PC-9 (cell line): ENCODE data around the gene ATP4B. TPM values are rescaled to one million over a fixed set of nuclear protein-coding genes. Genes with fewer than 3 reads are reported as not detected.

Source experiments
- Bru-seq: library from RNA; stranded (reverse); fragments of 400-500 nt; gene quantifications from one replicate; lab custom pipeline; 2021; lab: Mats Ljungman, UMichigan
- BruChase-seq, 2 experiments: library from RNA; stranded (reverse); fragments of 400-500 nt; gene quantifications; one replicate each; lab custom pipeline; 2021; lab: Mats Ljungman, UMichigan
- BruUV-seq: library from RNA; stranded (reverse); fragments of 400-500 nt; replicated peaks from 2 replicates; lab custom pipeline; 2021; lab: Mats Ljungman, UMichigan
- CTCF ChIA-PET: fragments of 300-600 bp; sonication (Branson Sonifier 250); formaldehyde crosslinking; loops from one replicate; lab custom pipeline; 2022; ENCODE audit warnings: antibody characterized with exemption; lab: Charles Lee
- POLR2A ChIA-PET: fragments of 300-600 bp; sonication (Branson Sonifier 250); formaldehyde crosslinking; loops from one replicate; lab custom pipeline; 2022; ENCODE audit warnings: antibody characterized with exemption; ENCODE audit not compliant: unreplicated experiment; lab: Charles Lee
- DNase-seq, 2 experiments: peaks; one replicate each; pipeline versions ENCODE4 v3.0.0 to v3.0.0-alpha.2; 2015 to 2022; ENCODE audit warnings: mixed read lengths in 1 of 2
- H2AFZ ChIP-seq: fragments of 200-600 bp; sonication (generic); 2 replicates; pipeline ENCODE4 v1.8.1; 2017; ENCODE audit warnings: antibody characterized with exemption
- H3F3A ChIP-seq: fragments of 200-600 bp; sonication (generic); 2 replicates; pipeline ENCODE4 v1.8.1; 2017; ENCODE audit warnings: antibody characterized with exemption, mild to moderate bottlenecking, low read depth; ENCODE audit not compliant: insufficient read depth
- H3K27ac ChIP-seq: fragments of 200-600 bp; sonication (generic); 2 replicates; pipeline ENCODE4 v1.6.1; 2016; ENCODE audit warnings: mixed run types
- H3K27me3 ChIP-seq: fragments of 200-600 bp; sonication (generic); 2 replicates; pipeline ENCODE4 v1.6.1; 2016; ENCODE audit warnings: low read depth, mixed run types; ENCODE audit not compliant: insufficient read depth
- H3K36me3 ChIP-seq: fragments of 200-600 bp; sonication (generic); 2 replicates; pipeline ENCODE4 v1.6.1; 2016; ENCODE audit warnings: low read depth, mixed run types
- H3K4me1 ChIP-seq: fragments of 200-600 bp; sonication (generic); replicated peaks from 2 replicates; pipeline ENCODE4 v1.6.1; 2016; ENCODE audit warnings: mixed run types; ENCODE audit not compliant: insufficient read depth
- H3K4me2 ChIP-seq: fragments of 200-600 bp; sonication (generic); 2 replicates; pipeline ENCODE4 v1.6.1; 2017; ENCODE audit warnings: mixed run types
- H3K4me3 ChIP-seq: fragments of 200-600 bp; sonication (generic); 2 replicates; pipeline ENCODE4 v1.6.1; 2016; ENCODE audit warnings: mixed run types
- H3K79me2 ChIP-seq: fragments of 200-600 bp; sonication (generic); 2 replicates; pipeline ENCODE4 v1.6.1; 2017; ENCODE audit warnings: low read depth, mixed run types
- H3K9me2 ChIP-seq: fragments of 200-600 bp; sonication (generic); 2 replicates; pipeline ENCODE4 v1.8.1; 2017; ENCODE audit warnings: mild to moderate bottlenecking; ENCODE audit not compliant: insufficient read depth
- H3K9me3 ChIP-seq: fragments of 200-600 bp; sonication (generic); 2 replicates; pipeline ENCODE4 v1.8.1; 2016; ENCODE audit warnings: low read depth; ENCODE audit not compliant: insufficient read depth
- H4K20me1 ChIP-seq: fragments of 200-600 bp; sonication (generic); 2 replicates; pipeline ENCODE4 v1.8.1; 2017; ENCODE audit not compliant: insufficient read depth
- CTCF ChIP-seq: fragments of 200-600 bp; sonication (generic); conservative IDR thresholded peaks from 2 replicates; pipeline ENCODE4 v1.6.1; 2017; ENCODE audit warnings: mixed run types, antibody characterized with exemption, mild to moderate bottlenecking, moderate library complexity
- EZH2 ChIP-seq: fragments of 200-600 bp; sonication (generic); IDR thresholded peaks from 2 replicates; pipeline ENCODE4 v1.8.0; 2017; ENCODE audit warnings: antibody characterized with exemption, low read depth
- intact Hi-C: fragments of 100-400 bp; cut with micrococcal nuclease; formaldehyde crosslinking; loops from one replicate; pipeline ENCODE4 v1.10.0; 2022; ENCODE audit not compliant: unreplicated experiment
- long read RNA-seq: library from polyadenylated mRNA; stranded (forward); transcript quantifications from one replicate; pipeline ENCODE4 v2.0.0, GENCODE V29; 2022
- total RNA-seq: library from RNA; stranded (reverse); gene quantifications from 2 replicates; pipeline ENCODE4 v1.2.3, GENCODE V29; 2021

The ATP4B gene
- total RNA-seq (not detected in 2 replicates), Bru-seq, nascent RNA (not detected), BruChase-seq, experiment 1, labeled RNA remaining after a 2-hour chase (not detected), BruChase-seq, experiment 2, labeled RNA remaining after a 6-hour chase (not detected)
- long read RNA-seq, result 0 reads

GRCh38 chr13:113657851-113658741 is at the start of gene ATP4B:
ATP4B (minus strand) TSS chr13:113658198; CDS start chr13:113658144, 54 bp downstream.
- DNase-seq, result no peak
- H3K9me2 ChIP-seq, result no peaks in the 10 kb centered on the region
- no peaks in the 10 kb centered on the region for H4K20me1 ChIP-seq
- no peak within 1 kb of the TSS for H2AFZ ChIP-seq
- no peak within 1 kb of the TSS for H3K4me2 ChIP-seq
- no peaks in the 10 kb centered on the region for H3K36me3 ChIP-seq
- H3K27me3 ChIP-seq, result peaks cover 42% of the 10 kb centered on the region
- no peak within 1 kb of the TSS for H3K4me3 ChIP-seq
- TF ChIP-seq CTCF (no peak), EZH2 (no peak)
- no peak within 1 kb of the TSS for H3K27ac ChIP-seq
- no peaks in the 10 kb centered on the region for H3K79me2 ChIP-seq
- POLR2A ChIA-PET, result no interaction called here
- CTCF ChIA-PET, result no interaction called here
- intact Hi-C loops, result no loop called here
- peaks cover 7% of the 10 kb centered on the region; the same call in 1 of the 2 replicates for H3K9me3 ChIP-seq
- no peaks in the 10 kb centered on the region for H3F3A ChIP-seq
- no TSS peak for BruUV-seq
- H3K4me1 ChIP-seq, result no peaks in the 10 kb centered on the region

DNA sequence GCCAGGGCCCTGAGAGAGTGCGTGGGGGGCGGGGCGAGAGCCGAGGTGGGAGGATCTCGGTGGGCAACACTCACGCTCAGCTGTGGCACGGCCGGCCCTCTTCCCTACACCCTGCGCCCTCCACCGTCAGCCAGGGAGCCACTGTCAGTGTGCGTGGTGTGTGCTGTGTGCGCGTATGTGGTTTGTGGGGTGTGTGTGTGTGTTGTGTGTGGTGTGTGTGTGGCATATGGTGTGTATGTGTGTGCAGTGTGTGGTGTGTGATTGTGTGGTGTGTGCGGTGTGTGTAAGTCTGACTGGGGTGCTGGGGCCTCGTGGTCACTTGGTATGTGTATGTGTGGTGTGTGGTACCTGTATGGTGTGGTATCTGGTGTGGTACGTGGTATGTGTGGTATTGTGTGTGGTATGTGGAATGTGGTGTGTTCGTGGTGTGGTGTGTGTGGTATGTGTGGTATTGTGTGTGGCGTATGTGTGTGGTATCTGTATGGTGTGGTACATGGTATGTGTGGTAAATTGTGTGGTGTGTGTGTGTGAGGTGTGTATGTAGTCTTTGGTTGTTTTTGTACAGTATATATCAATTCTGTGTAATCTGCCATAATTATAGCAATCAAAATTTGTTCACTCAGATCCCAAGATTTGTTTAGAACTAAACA is 14.1 kb upstream of the ATP4B start:
- no peak overlapping the region for H2AFZ ChIP-seq
- H3K36me3 ChIP-seq, result no peaks in the 10 kb centered on the region
- intact Hi-C loops, result no loop called here
- no peak overlapping the region for H3K27ac ChIP-seq
- ChIA-PET POLR2A (no interaction called here), CTCF (no interaction called here)
- BruUV-seq, result no TSS peak
- no peak overlapping the region for H3K4me2 ChIP-seq
- DNase-seq, result no peak
- H3K4me3 ChIP-seq, result no peak overlapping the region
- no peaks in the 10 kb centered on the region for H3F3A ChIP-seq
- H3K9me3 ChIP-seq, result no peaks in the 10 kb centered on the region
- H3K4me1 ChIP-seq, result no peaks in the 10 kb centered on the region
- no peaks in the 10 kb centered on the region for H3K79me2 ChIP-seq
- H3K27me3 ChIP-seq, result peaks cover 27% of the 10 kb centered on the region
- no peaks in the 10 kb centered on the region for H4K20me1 ChIP-seq
- H3K9me2 ChIP-seq, result no peaks in the 10 kb centered on the region
- TF ChIP-seq EZH2, result no peak
- no peak for TF ChIP-seq CTCF

DNA sequence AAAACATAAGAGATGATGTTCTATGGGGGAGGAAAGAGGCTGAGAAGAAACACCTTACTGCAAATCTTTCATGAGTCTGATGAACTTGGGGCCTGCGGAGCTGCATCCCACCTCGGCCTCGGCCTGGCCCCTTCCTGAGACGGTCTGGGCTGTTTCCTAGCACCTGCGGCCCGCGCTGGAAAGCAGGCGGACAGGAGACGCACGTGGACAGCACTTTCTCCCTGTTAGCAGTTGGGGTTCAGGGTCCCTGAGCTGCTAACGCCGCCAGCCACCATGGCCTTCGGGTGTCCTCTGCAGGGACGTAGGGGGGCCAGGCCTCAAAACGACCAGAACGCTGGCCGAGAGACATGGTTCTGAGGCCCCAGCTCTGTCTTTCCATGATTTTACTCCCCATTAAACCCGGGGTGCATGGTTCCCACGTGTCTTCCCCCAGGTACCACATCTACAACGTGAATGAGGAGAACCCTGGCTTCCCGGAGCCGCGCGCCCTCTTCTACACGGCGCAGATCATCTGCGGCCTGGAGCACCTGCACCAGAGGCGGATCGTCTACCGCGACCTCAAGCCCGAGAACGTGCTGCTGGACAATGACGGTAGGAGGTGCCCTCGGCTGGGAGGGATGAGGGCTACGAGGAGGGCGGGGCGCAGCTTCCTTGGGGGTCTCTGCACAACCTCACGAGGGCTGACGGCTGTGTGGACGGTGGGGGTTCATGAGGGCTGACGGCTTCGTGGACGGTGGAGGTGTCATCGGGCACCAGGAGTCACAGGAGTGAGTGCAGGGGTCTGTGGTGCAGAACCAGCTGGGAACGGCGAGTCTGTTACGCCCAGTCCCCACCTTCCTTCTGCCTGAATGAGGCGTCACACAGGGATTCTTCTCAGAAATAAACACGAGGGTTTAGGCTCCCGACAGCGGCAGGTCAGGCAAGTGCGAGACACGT is 13.3 kb upstream of the ATP4B start:
- ChIA-PET CTCF (no interaction called here), POLR2A (no interaction called here)
- intact Hi-C loops, result no loop called here
- no peak for DNase-seq
- Histone ChIP-seq H3K27me3 (peaks cover 35% of the 10 kb centered on the region), H3K9me2 (no peaks in the 10 kb centered on the region), H3F3A (no peaks in the 10 kb centered on the region), H3K79me2 (no peaks in the 10 kb centered on the region), H2AFZ (no peak overlapping the region), H3K36me3 (no peaks in the 10 kb centered on the region), H3K4me2 (no peak overlapping the region), H3K4me3 (no peak overlapping the region), H3K9me3 (no peaks in the 10 kb centered on the region), H3K4me1 (no peaks in the 10 kb centered on the region), H3K27ac (no peak overlapping the region), H4K20me1 (no peaks in the 10 kb centered on the region)
- TF ChIP-seq EZH2 (no peak), CTCF (no peak)
- BruUV-seq, result no TSS peak
